IMR-90 (cell line): ENCODE data around the gene HUWE1. TPM values are rescaled to one million over a fixed set of nuclear protein-coding genes. Genes with fewer than 3 reads are reported as not detected.

ENCODE experiments used
- ATAC-seq: fragments of 200-7000 bp; cut with Tn5 transposase; 2 replicates; pipeline ENCODE4 v1.9.1; 2020; ENCODE audit warnings: low read depth, mild to moderate bottlenecking, moderate library complexity
- BruUV-seq: library from RNA; stranded (reverse); fragments of 400-500 nt; replicated peaks from 2 replicates; lab custom pipeline; 2021; lab: Mats Ljungman, UMichigan
- CTCF ChIA-PET: fragments of 300-600 bp; formaldehyde crosslinking; extraction: SDS; loops from one replicate; lab custom pipeline; 2021; ENCODE audit warnings: antibody characterized with exemption; lab: Yijun Ruan, JAX
- POLR2A ChIA-PET: fragments of 300-600 bp; sonication (Branson Sonifier 250); formaldehyde crosslinking; loops from one replicate; lab custom pipeline; 2022; ENCODE audit warnings: antibody characterized with exemption; ENCODE audit not compliant: unreplicated experiment; lab: Charles Lee
- DNase-seq: peaks from one replicate; pipeline ENCODE4 v3.0.0; 2013
- H2AFZ ChIP-seq: replicated peaks from 2 replicates; pipeline ENCODE3; 2013; ENCODE audit warnings: low read length, mild to moderate bottlenecking; ENCODE audit not compliant: poor library complexity
- H2AK5ac ChIP-seq: 2 replicates; pipeline ENCODE4 v1.6.1; 2013; ENCODE audit warnings: low read depth, low read length, inconsistent platforms
- H2AK9ac ChIP-seq: replicated peaks from 2 replicates; pipeline ENCODE3; 2013; ENCODE audit warnings: mild to moderate bottlenecking, low read depth, low read length, moderate library complexity; ENCODE audit not compliant: poor library complexity
- H2BK120ac ChIP-seq: 2 replicates; pipeline ENCODE4 v1.6.1; 2013; ENCODE audit warnings: low read depth, low read length, inconsistent platforms
- H2BK15ac ChIP-seq: 3 replicates; pipeline ENCODE4 v1.6.1; 2013; ENCODE audit warnings: low read depth, low read length, inconsistent platforms
- H2BK20ac ChIP-seq: 2 replicates; pipeline ENCODE4 v1.6.1; 2013; ENCODE audit warnings: low read depth, mild to moderate bottlenecking, inconsistent platforms, low read length, moderate library complexity
- H2BK5ac ChIP-seq: 2 replicates; pipeline ENCODE4 v1.6.1; 2013; ENCODE audit warnings: mild to moderate bottlenecking, low read depth, low read length, inconsistent platforms; ENCODE audit not compliant: poor library complexity, severe bottlenecking
- H3K14ac ChIP-seq: replicated peaks from 2 replicates; pipeline ENCODE4 v1.6.1; 2013; ENCODE audit warnings: low read depth, low read length, inconsistent platforms
- H3K18ac ChIP-seq: 2 replicates; pipeline ENCODE4 v1.6.1; 2013; ENCODE audit warnings: low read depth, low read length, control low read depth
- H3K23ac ChIP-seq: 2 replicates; pipeline ENCODE4 v1.6.1; 2013; ENCODE audit warnings: low read depth, low read length, inconsistent platforms
- H3K27ac ChIP-seq: 2 replicates; pipeline ENCODE4 v1.5.1; 2013; ENCODE audit warnings: mild to moderate bottlenecking, control low read depth, low read length; ENCODE audit not compliant: insufficient read depth
- H3K27me3 ChIP-seq: 2 replicates; pipeline ENCODE4 v1.6.1; 2013; ENCODE audit warnings: low read length; ENCODE audit not compliant: control insufficient read depth, insufficient read depth
- H3K36me3 ChIP-seq: 2 replicates; pipeline ENCODE4 v1.6.1; 2013; ENCODE audit warnings: low read length, mixed read lengths; ENCODE audit not compliant: control insufficient read depth, insufficient read depth
- H3K4ac ChIP-seq: 2 replicates; pipeline ENCODE4 v1.6.1; 2013; ENCODE audit warnings: low read depth, low read length, inconsistent platforms
- H3K4me1 ChIP-seq: 2 replicates; pipeline ENCODE4 v1.6.1; 2013; ENCODE audit warnings: low read length, mixed read lengths; ENCODE audit not compliant: control insufficient read depth, insufficient read depth
- H3K4me2 ChIP-seq: 2 replicates; pipeline ENCODE4 v1.6.1; 2013; ENCODE audit warnings: low read depth, mild to moderate bottlenecking, control low read depth, low read length, moderate library complexity
- H3K4me3 ChIP-seq: 2 replicates; pipeline ENCODE4 v1.5.1; 2013; ENCODE audit warnings: low read depth, mild to moderate bottlenecking, control low read depth, low read length, moderate library complexity; ENCODE audit not compliant: insufficient read depth
- H3K56ac ChIP-seq: 2 replicates; pipeline ENCODE4 v1.6.1; 2013; ENCODE audit warnings: low read length, inconsistent platforms; ENCODE audit not compliant: insufficient read depth; ENCODE audit errors: extremely low read depth
- H3K79me1 ChIP-seq, 2 experiments: 2 replicates each; pipeline ENCODE4 v1.6.1; 2013; ENCODE audit warnings: low read length in 2 of 2, inconsistent platforms in 1 of 2, low read depth in 1 of 2
- H3K9ac ChIP-seq: 2 replicates; pipeline ENCODE4 v1.6.1; 2013; ENCODE audit warnings: low read depth, low read length, control low read depth
- H3K9me1 ChIP-seq: 2 replicates; pipeline ENCODE4 v1.6.1; 2013; ENCODE audit warnings: low read length, inconsistent platforms; ENCODE audit not compliant: insufficient read depth
- H3K9me3 ChIP-seq: 2 replicates; pipeline ENCODE4 v1.6.1; 2013; ENCODE audit warnings: low read length; ENCODE audit not compliant: control insufficient read depth, insufficient read depth
- H4K20me1 ChIP-seq: 2 replicates; pipeline ENCODE4 v1.6.1; 2013; ENCODE audit warnings: low read length, inconsistent platforms; ENCODE audit not compliant: insufficient read depth
- H4K5ac ChIP-seq: 2 replicates; pipeline ENCODE4 v1.6.1; 2013; ENCODE audit warnings: mild to moderate bottlenecking, low read depth, low read length, control low read depth
- H4K8ac ChIP-seq, 2 experiments: 2 replicates each; pipeline ENCODE4 v1.6.1; 2013; ENCODE audit warnings: low read depth in 2 of 2, low read length in 2 of 2, control low read depth in 1 of 2, inconsistent platforms in 1 of 2
- H4K91ac ChIP-seq: 2 replicates; pipeline ENCODE4 v1.6.1; 2013; ENCODE audit warnings: low read depth, low read length, inconsistent platforms; ENCODE audit not compliant: insufficient read depth
- CEBPB ChIP-seq: IDR thresholded peaks from 2 replicates; pipeline ENCODE4 v1.6.1; 2012; ENCODE audit warnings: low read depth, low read length, improper control_type of control experiment
- CHD1 ChIP-seq: IDR thresholded peaks from 2 replicates; pipeline ENCODE4 v1.6.1; 2012; ENCODE audit warnings: low read depth, low read length, improper control_type of control experiment
- CTCF ChIP-seq: conservative IDR thresholded peaks from 2 replicates; pipeline ENCODE4 v1.5.1; 2012; ENCODE audit warnings: mild to moderate bottlenecking, low read depth, low read length, improper control_type of control experiment
- ELK1 ChIP-seq: fragments of 150-350 bp; IDR thresholded peaks from 2 replicates; pipeline ENCODE4 v1.6.1; 2016; ENCODE audit warnings: low read depth, mild to moderate bottlenecking, low read length, moderate library complexity, borderline replicate concordance
- MAFK ChIP-seq: IDR thresholded peaks from 2 replicates; pipeline ENCODE4 v1.6.1; 2012; ENCODE audit warnings: low read depth, low read length, improper control_type of control experiment
- MAZ ChIP-seq: IDR thresholded peaks from 2 replicates; pipeline ENCODE4 v1.6.1; 2012; ENCODE audit warnings: low read depth, mild to moderate bottlenecking, low read length, improper control_type of control experiment, moderate library complexity, borderline replicate concordance
- MXI1 ChIP-seq: IDR thresholded peaks from 2 replicates; pipeline ENCODE4 v1.6.1; 2012; ENCODE audit warnings: low read depth, mild to moderate bottlenecking, low read length, moderate library complexity, borderline replicate concordance
- NFE2L2 ChIP-seq: fragments of 150-350 bp; IDR thresholded peaks from 2 replicates; pipeline ENCODE4 v1.6.1; 2016; ENCODE audit warnings: low read depth, mild to moderate bottlenecking, low read length
- RAD21 ChIP-seq: IDR thresholded peaks from 2 replicates; pipeline ENCODE4 v1.6.1; 2012; ENCODE audit warnings: low read length, improper control_type of control experiment
- RCOR1 ChIP-seq: IDR thresholded peaks from 2 replicates; pipeline ENCODE4 v1.6.1; 2012; ENCODE audit warnings: mild to moderate bottlenecking, low read length, improper control_type of control experiment; ENCODE audit not compliant: insufficient replicate concordance
- SMC3 ChIP-seq: fragments of 150-350 bp; IDR thresholded peaks from 2 replicates; pipeline ENCODE4 v1.6.1; 2016; ENCODE audit warnings: low read depth, mild to moderate bottlenecking, antibody characterized with exemption, low read length, moderate library complexity
- WGBS, 2 experiments: methylation state at CpG; one replicate each; pipeline versions ENCODE4 v1.1.5 to v1.1.7; 2013; ENCODE audit warnings: missing lambda C conversion rate in 2 of 2; ENCODE audit not compliant: insufficient read length in 1 of 2; ENCODE audit errors: extremely low coverage in 2 of 2; 5-methylcytosine and 5-hydroxymethylcytosine counted together
- dilution Hi-C: fragments of 300-500 bp; cut with HindIII; formaldehyde crosslinking; loops from one replicate; pipeline ENCODE4 v1.14.3; 2018; ENCODE audit warnings: low sequenced_read_pairs; ENCODE audit not compliant: unreplicated experiment
- in situ Hi-C: fragments of 300-500 bp; cut with MboI; formaldehyde crosslinking; loops from 3 replicates; pipeline ENCODE4 v1.14.3; 2019; ENCODE audit warnings: low sequenced_read_pairs, inconsistent platforms, mixed read lengths
- intact Hi-C: fragments of 100-400 bp; cut with micrococcal nuclease; formaldehyde crosslinking; loops from 2 replicates; pipeline ENCODE4 v1.10.0; 2022
- polyA plus RNA-seq, 3 experiments: library from polyadenylated mRNA; depleted of rRNA; stranded (reverse); fragments of >200 nt; gene quantifications; 2 replicates each; pipeline ENCODE4 v1.2.3, GENCODE V29; 2012; ENCODE audit warnings: low replicate concordance in 1 of 3
- total RNA-seq: library from RNA; depleted of rRNA; stranded (reverse); fragments of >200 nt; gene quantifications from 2 replicates; pipeline ENCODE4 v1.2.3, GENCODE V29; 2012
- TF ChIP-seq, protein P1 (sequence below): fragments of 150-350 bp; IDR thresholded peaks from 2 replicates; pipeline ENCODE4 v1.6.1; 2017; ENCODE audit warnings: mild to moderate bottlenecking, antibody characterized with exemption, low read length, low read depth

The HUWE1 gene
- total and polyA plus RNA-seq, 2 of the 4 experiments (the other 2 are of a cell fraction): 47.6 to 57.7 TPM

GRCh38 chrX:53659039-53659438, 27.5 kb downstream of the HUWE1 start:
- TF ChIP-seq MAFK: no peak
- TF ChIP-seq, protein P1, sequence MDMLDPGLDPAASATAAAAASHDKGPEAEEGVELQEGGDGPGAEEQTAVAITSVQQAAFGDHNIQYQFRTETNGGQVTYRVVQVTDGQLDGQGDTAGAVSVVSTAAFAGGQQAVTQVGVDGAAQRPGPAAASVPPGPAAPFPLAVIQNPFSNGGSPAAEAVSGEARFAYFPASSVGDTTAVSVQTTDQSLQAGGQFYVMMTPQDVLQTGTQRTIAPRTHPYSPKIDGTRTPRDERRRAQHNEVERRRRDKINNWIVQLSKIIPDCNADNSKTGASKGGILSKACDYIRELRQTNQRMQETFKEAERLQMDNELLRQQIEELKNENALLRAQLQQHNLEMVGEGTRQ: no peak
- TF ChIP-seq RAD21: no peak
- TF ChIP-seq NFE2L2: no peak
- no peak for TF ChIP-seq CHD1
- no peak for TF ChIP-seq MAZ
- no peak for TF ChIP-seq ELK1
- no peak for TF ChIP-seq CTCF
- TF ChIP-seq SMC3: no peak
- no peak for TF ChIP-seq CEBPB
- no peak for TF ChIP-seq MXI1
- TF ChIP-seq RCOR1: no peak
- no peak overlapping the region for H2AK9ac ChIP-seq
- H2BK120ac ChIP-seq: no peak overlapping the region
- in situ Hi-C loops (no loop called here), intact Hi-C loops (no loop called here), dilution Hi-C loops (no loop called here)
- no peak overlapping the region for H3K56ac ChIP-seq
- CTCF ChIA-PET: no interaction called here
- H4K8ac ChIP-seq: no peak overlapping the region
- no peak overlapping the region for H4K91ac ChIP-seq
- WGBS, 2 experiments: no CpG with 5 or more reads among the region's 1 CpG
- no peaks in the 10 kb centered on the region; the same call in 1 of the 2 replicates for H3K27me3 ChIP-seq
- no peaks in the 10 kb centered on the region; the same call in 1 of the 2 replicates for H3K9me1 ChIP-seq
- DNase-seq (no peak), ATAC-seq (no peak)
- H3K9me3 ChIP-seq: no peaks in the 10 kb centered on the region
- no peak overlapping the region for H2BK15ac ChIP-seq
- no peak overlapping the region for H2BK5ac ChIP-seq
- no peak overlapping the region for H3K4me2 ChIP-seq
- H3K14ac ChIP-seq: no peak overlapping the region
- no peak overlapping the region for H3K18ac ChIP-seq
- no peak overlapping the region for H2AK5ac ChIP-seq
- H4K5ac ChIP-seq: no peak overlapping the region
- H3K4me3 ChIP-seq: no peak overlapping the region
- peaks cover 3% of the 10 kb centered on the region; the same call in 1 of the 2 replicates for H3K4me1 ChIP-seq
- no peak overlapping the region for H3K23ac ChIP-seq
- H4K20me1 ChIP-seq: peaks cover 52% of the 10 kb centered on the region
- H3K4ac ChIP-seq: no peak overlapping the region
- H3K9ac ChIP-seq: no peak overlapping the region
- H3K79me1 ChIP-seq: peaks cover 6 to 14% of the 10 kb centered on the region in 2 experiments
- POLR2A ChIA-PET: no interaction called here
- no TSS peak for BruUV-seq
- no peak overlapping the region for H2AFZ ChIP-seq
- peaks cover 4% of the 10 kb centered on the region; the same call in 1 of the 2 replicates for H3K36me3 ChIP-seq
- H2BK20ac ChIP-seq: no peak overlapping the region
- no peak overlapping the region for H3K27ac ChIP-seq
